IMR-90 (cell line): ENCODE measurements around the gene GRIN2A. TPM values are rescaled to one million over a fixed set of nuclear protein-coding genes. Genes with fewer than 3 reads are reported as not detected.

Experiments
- ATAC-seq: fragments of 200-7000 bp; cut with Tn5 transposase; 2 replicates; pipeline ENCODE4 v1.9.1; 2020; ENCODE audit warnings: low read depth, mild to moderate bottlenecking, moderate library complexity
- BruUV-seq: library from RNA; stranded (reverse); fragments of 400-500 nt; replicated peaks from 2 replicates; lab custom pipeline; 2021; lab: Mats Ljungman, UMichigan
- CTCF ChIA-PET: fragments of 300-600 bp; formaldehyde crosslinking; extraction: SDS; loops from one replicate; lab custom pipeline; 2021; ENCODE audit warnings: antibody characterized with exemption; lab: Yijun Ruan, JAX
- POLR2A ChIA-PET: fragments of 300-600 bp; sonication (Branson Sonifier 250); formaldehyde crosslinking; loops from one replicate; lab custom pipeline; 2022; ENCODE audit warnings: antibody characterized with exemption; ENCODE audit not compliant: unreplicated experiment; lab: Charles Lee
- DNase-seq: peaks from one replicate; pipeline ENCODE4 v3.0.0; 2013
- H2AFZ ChIP-seq: replicated peaks from 2 replicates; pipeline ENCODE3; 2013; ENCODE audit warnings: low read length, mild to moderate bottlenecking; ENCODE audit not compliant: poor library complexity
- H2AK5ac ChIP-seq: 2 replicates; pipeline ENCODE4 v1.6.1; 2013; ENCODE audit warnings: low read depth, low read length, inconsistent platforms
- H2AK9ac ChIP-seq: replicated peaks from 2 replicates; pipeline ENCODE3; 2013; ENCODE audit warnings: mild to moderate bottlenecking, low read depth, low read length, moderate library complexity; ENCODE audit not compliant: poor library complexity
- H2BK120ac ChIP-seq: 2 replicates; pipeline ENCODE4 v1.6.1; 2013; ENCODE audit warnings: low read depth, low read length, inconsistent platforms
- H2BK15ac ChIP-seq: 3 replicates; pipeline ENCODE4 v1.6.1; 2013; ENCODE audit warnings: low read depth, low read length, inconsistent platforms
- H2BK20ac ChIP-seq: 2 replicates; pipeline ENCODE4 v1.6.1; 2013; ENCODE audit warnings: low read depth, mild to moderate bottlenecking, inconsistent platforms, low read length, moderate library complexity
- H2BK5ac ChIP-seq: 2 replicates; pipeline ENCODE4 v1.6.1; 2013; ENCODE audit warnings: mild to moderate bottlenecking, low read depth, low read length, inconsistent platforms; ENCODE audit not compliant: poor library complexity, severe bottlenecking
- H3K14ac ChIP-seq: replicated peaks from 2 replicates; pipeline ENCODE4 v1.6.1; 2013; ENCODE audit warnings: low read depth, low read length, inconsistent platforms
- H3K18ac ChIP-seq: 2 replicates; pipeline ENCODE4 v1.6.1; 2013; ENCODE audit warnings: low read depth, low read length, control low read depth
- H3K23ac ChIP-seq: 2 replicates; pipeline ENCODE4 v1.6.1; 2013; ENCODE audit warnings: low read depth, low read length, inconsistent platforms
- H3K27ac ChIP-seq: 2 replicates; pipeline ENCODE4 v1.5.1; 2013; ENCODE audit warnings: mild to moderate bottlenecking, control low read depth, low read length; ENCODE audit not compliant: insufficient read depth
- H3K27me3 ChIP-seq: 2 replicates; pipeline ENCODE4 v1.6.1; 2013; ENCODE audit warnings: low read length; ENCODE audit not compliant: control insufficient read depth, insufficient read depth
- H3K36me3 ChIP-seq: 2 replicates; pipeline ENCODE4 v1.6.1; 2013; ENCODE audit warnings: low read length, mixed read lengths; ENCODE audit not compliant: control insufficient read depth, insufficient read depth
- H3K4ac ChIP-seq: 2 replicates; pipeline ENCODE4 v1.6.1; 2013; ENCODE audit warnings: low read depth, low read length, inconsistent platforms
- H3K4me1 ChIP-seq: 2 replicates; pipeline ENCODE4 v1.6.1; 2013; ENCODE audit warnings: low read length, mixed read lengths; ENCODE audit not compliant: control insufficient read depth, insufficient read depth
- H3K4me2 ChIP-seq: 2 replicates; pipeline ENCODE4 v1.6.1; 2013; ENCODE audit warnings: low read depth, mild to moderate bottlenecking, control low read depth, low read length, moderate library complexity
- H3K4me3 ChIP-seq: 2 replicates; pipeline ENCODE4 v1.5.1; 2013; ENCODE audit warnings: low read depth, mild to moderate bottlenecking, control low read depth, low read length, moderate library complexity; ENCODE audit not compliant: insufficient read depth
- H3K56ac ChIP-seq: 2 replicates; pipeline ENCODE4 v1.6.1; 2013; ENCODE audit warnings: low read length, inconsistent platforms; ENCODE audit not compliant: insufficient read depth; ENCODE audit errors: extremely low read depth
- H3K79me1 ChIP-seq, 2 experiments: 2 replicates each; pipeline ENCODE4 v1.6.1; 2013; ENCODE audit warnings: low read length in 2 of 2, inconsistent platforms in 1 of 2, low read depth in 1 of 2
- H3K9ac ChIP-seq: 2 replicates; pipeline ENCODE4 v1.6.1; 2013; ENCODE audit warnings: low read depth, low read length, control low read depth
- H3K9me1 ChIP-seq: 2 replicates; pipeline ENCODE4 v1.6.1; 2013; ENCODE audit warnings: low read length, inconsistent platforms; ENCODE audit not compliant: insufficient read depth
- H3K9me3 ChIP-seq: 2 replicates; pipeline ENCODE4 v1.6.1; 2013; ENCODE audit warnings: low read length; ENCODE audit not compliant: control insufficient read depth, insufficient read depth
- H4K20me1 ChIP-seq: 2 replicates; pipeline ENCODE4 v1.6.1; 2013; ENCODE audit warnings: low read length, inconsistent platforms; ENCODE audit not compliant: insufficient read depth
- H4K5ac ChIP-seq: 2 replicates; pipeline ENCODE4 v1.6.1; 2013; ENCODE audit warnings: mild to moderate bottlenecking, low read depth, low read length, control low read depth
- H4K8ac ChIP-seq, 2 experiments: 2 replicates each; pipeline ENCODE4 v1.6.1; 2013; ENCODE audit warnings: low read depth in 2 of 2, low read length in 2 of 2, control low read depth in 1 of 2, inconsistent platforms in 1 of 2
- H4K91ac ChIP-seq: 2 replicates; pipeline ENCODE4 v1.6.1; 2013; ENCODE audit warnings: low read depth, low read length, inconsistent platforms; ENCODE audit not compliant: insufficient read depth
- BHLHE40 ChIP-seq: fragments of 150-350 bp; IDR thresholded peaks from 2 replicates; pipeline ENCODE4 v1.6.1; 2016; ENCODE audit warnings: mild to moderate bottlenecking, low read depth, low read length
- CEBPB ChIP-seq: IDR thresholded peaks from 2 replicates; pipeline ENCODE4 v1.6.1; 2012; ENCODE audit warnings: low read depth, low read length, improper control_type of control experiment
- CTCF ChIP-seq: conservative IDR thresholded peaks from 2 replicates; pipeline ENCODE4 v1.5.1; 2012; ENCODE audit warnings: mild to moderate bottlenecking, low read depth, low read length, improper control_type of control experiment
- FOS ChIP-seq: fragments of 150-350 bp; IDR thresholded peaks from 2 replicates; pipeline ENCODE4 v1.6.1; 2016; ENCODE audit warnings: low read depth, low read length
- MAZ ChIP-seq: IDR thresholded peaks from 2 replicates; pipeline ENCODE4 v1.6.1; 2012; ENCODE audit warnings: low read depth, mild to moderate bottlenecking, low read length, improper control_type of control experiment, moderate library complexity, borderline replicate concordance
- MXI1 ChIP-seq: IDR thresholded peaks from 2 replicates; pipeline ENCODE4 v1.6.1; 2012; ENCODE audit warnings: low read depth, mild to moderate bottlenecking, low read length, moderate library complexity, borderline replicate concordance
- POLR2A ChIP-seq: IDR thresholded peaks from 2 replicates; pipeline ENCODE4 v1.6.1; 2012; ENCODE audit warnings: mild to moderate bottlenecking, low read depth, low read length
- WGBS, 2 experiments: methylation state at CpG; one replicate each; pipeline versions ENCODE4 v1.1.5 to v1.1.7; 2013; ENCODE audit warnings: missing lambda C conversion rate in 2 of 2; ENCODE audit not compliant: insufficient read length in 1 of 2; ENCODE audit errors: extremely low coverage in 2 of 2; 5-methylcytosine and 5-hydroxymethylcytosine counted together
- dilution Hi-C: fragments of 300-500 bp; cut with HindIII; formaldehyde crosslinking; loops from one replicate; pipeline ENCODE4 v1.14.3; 2018; ENCODE audit warnings: low sequenced_read_pairs; ENCODE audit not compliant: unreplicated experiment
- in situ Hi-C: fragments of 300-500 bp; cut with MboI; formaldehyde crosslinking; loops from 3 replicates; pipeline ENCODE4 v1.14.3; 2019; ENCODE audit warnings: low sequenced_read_pairs, inconsistent platforms, mixed read lengths
- intact Hi-C: fragments of 100-400 bp; cut with micrococcal nuclease; formaldehyde crosslinking; loops from 2 replicates; pipeline ENCODE4 v1.10.0; 2022
- polyA plus RNA-seq, 3 experiments: library from polyadenylated mRNA; depleted of rRNA; stranded (reverse); fragments of >200 nt; gene quantifications; 2 replicates each; pipeline ENCODE4 v1.2.3, GENCODE V29; 2012; ENCODE audit warnings: low replicate concordance in 1 of 3
- total RNA-seq: library from RNA; depleted of rRNA; stranded (reverse); fragments of >200 nt; gene quantifications from 2 replicates; pipeline ENCODE4 v1.2.3, GENCODE V29; 2012

GRIN2A gene
- total and polyA plus RNA-seq, 2 of the 4 experiments (the other 2 are of a cell fraction): under 0.01 TPM; not detected in 1

GRCh38 chr16:10169031-10169430 is 13.2 kb downstream of the GRIN2A start:
- Histone ChIP-seq H2BK5ac (no peak overlapping the region), H3K4ac (no peak overlapping the region), H4K8ac (no peak overlapping the region), H3K27ac (no peak overlapping the region), H2BK15ac (no peak overlapping the region), H4K5ac (no peak overlapping the region), H3K79me1 (no peaks in the 10 kb centered on the region), H3K56ac (no peak overlapping the region), H2BK20ac (no peak overlapping the region), H3K4me3 (no peak overlapping the region), H4K91ac (no peak overlapping the region), H3K23ac (no peak overlapping the region), H2AK9ac (no peak overlapping the region), H3K18ac (no peak overlapping the region), H2AFZ (no peak overlapping the region), H3K14ac (no peak overlapping the region), H2AK5ac (no peak overlapping the region), H3K9ac (no peak overlapping the region), H3K4me2 (no peak overlapping the region), H3K27me3 (no peaks in the 10 kb centered on the region), H3K9me1 (no peaks in the 10 kb centered on the region), H4K20me1 (no peaks in the 10 kb centered on the region), H3K9me3 (peaks cover 1% of the 10 kb centered on the region; the same call in 1 of the 2 replicates), H2BK120ac (no peak overlapping the region), H3K4me1 (no peaks in the 10 kb centered on the region), H3K36me3 (no peaks in the 10 kb centered on the region)
- TF ChIP-seq FOS: no peak
- TF ChIP-seq CTCF: no peak
- TF ChIP-seq BHLHE40: no peak
- no peak for TF ChIP-seq POLR2A
- TF ChIP-seq MAZ: no peak
- no peak for TF ChIP-seq CEBPB
- TF ChIP-seq MXI1: no peak
- dilution Hi-C loops: no loop called here
- intact Hi-C loops: no loop called here
- DNase-seq (no peak), ATAC-seq (no peak)
- WGBS, 2 experiments: no CpG with 5 or more reads among the region's 3 CpGs
- in situ Hi-C loops: no loop called here
- POLR2A ChIA-PET: no interaction called here
- no TSS peak for BruUV-seq
- CTCF ChIA-PET: no interaction called here
